ENCODE results near the gene NUDT3.
"Not testable (repeated sequence)": the region's sequence is repeated elsewhere in the genome, so short reads cannot be mapped to it uniquely, and the experiment has no call there.

DNA sequence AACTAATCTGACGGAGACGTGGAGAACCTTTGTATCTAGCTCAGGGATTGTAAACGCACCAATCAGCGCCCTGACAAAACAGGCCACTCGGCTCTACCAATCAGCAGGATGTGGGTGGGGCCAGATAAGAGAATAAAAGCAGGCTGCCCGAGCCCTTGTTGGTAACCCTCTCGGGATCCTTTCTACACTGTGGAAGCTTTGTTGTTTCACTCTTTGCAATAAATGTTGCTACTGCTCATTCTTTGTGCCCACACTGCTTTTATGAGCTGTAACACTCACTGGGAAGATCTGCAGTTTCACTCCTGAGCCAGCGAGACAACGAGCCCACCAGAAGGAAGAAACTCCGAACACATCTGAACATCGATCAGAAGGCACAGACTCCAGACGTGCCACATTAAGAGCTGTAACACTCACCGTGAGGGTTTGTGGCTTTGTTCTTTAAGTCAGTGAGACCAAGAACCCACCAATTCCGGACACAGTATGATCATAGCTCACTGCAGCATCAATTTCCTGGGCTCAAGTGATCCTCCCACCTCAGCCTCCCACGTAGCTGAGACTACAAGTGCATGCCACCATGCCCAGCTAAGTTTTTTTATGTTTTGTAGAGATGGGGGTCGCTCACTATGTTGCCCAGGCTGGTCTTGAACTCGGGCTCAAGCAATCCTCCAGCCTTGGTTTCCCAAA, 122.7 kb downstream of the NUDT3 start:
- TF ChIP-seq ISL1 (CRISPR knock-in tag; IDR thresholded peaks at IDR 0.05); ZNF565 (CRISPR knock-in tag; conservative IDR thresholded peaks at IDR 0.05; ENCODE audit: low read depth): not testable (repeated sequence)

Data from SK-N-SH treated with all-trans-retinoic acid at 6 μM for 48 hours (cell line).